T-cell (primary cell): ENCODE results near the gene SPOP. TPM values are rescaled to one million over a fixed set of nuclear protein-coding genes. Genes with fewer than 3 reads are reported as not detected.

ENCODE experiments used
- ATAC-seq, 4 experiments: fragments of 200-7000 bp in 3 of 4; fragments of 150-1000 bp in 1 of 4; cut with Tn5 transposase; replicated peaks in 1 of 4; 1 replicate in 3 of 4; 2 replicates in 1 of 4; pipeline ENCODE4 v1.10.0; 2021; ENCODE audit warnings: moderate library complexity in 3 of 4, mild to moderate bottlenecking in 2 of 4, moderate number of reproducible peaks in 1 of 4
- CTCF ChIA-PET, 2 donors: fragments of 300-600 bp; sonication (Branson Sonifier 250); formaldehyde crosslinking; loops; one replicate each; lab custom pipeline; 2022; ENCODE audit warnings: antibody characterized with exemption in 2 of 2; lab: Charles Lee
- POLR2A ChIA-PET, 2 donors: fragments of 300-600 bp; sonication (Branson Sonifier 250); formaldehyde crosslinking; loops; one replicate each; lab custom pipeline; 2022; ENCODE audit warnings: antibody characterized with exemption in 2 of 2; lab: Charles Lee
- DNase-seq, 35 experiments: peaks; one replicate each; pipeline versions ENCODE4 v3.0.0 to v3.0.0-alpha.2; 2013 to 2023
- H3K27ac ChIP-seq: one replicate; pipeline ENCODE4 v1.5.1; 2013; ENCODE audit warnings: low read length
- H3K27me3 ChIP-seq, 2 experiments: replicated peaks in 1 of 2; 1 replicate in 1 of 2; 2 replicates in 1 of 2; pipeline versions ENCODE4 v1.6.1 to v1.7.0; 2013; ENCODE audit warnings: low read length in 1 of 2, mixed read lengths in 1 of 2; ENCODE audit not compliant: control insufficient read depth in 2 of 2, insufficient read depth in 2 of 2; ENCODE audit errors: extremely low read depth in 1 of 2
- H3K36me3 ChIP-seq, 2 donors: 1 replicate in 1 of 2; 2 replicates in 1 of 2; pipeline versions ENCODE4 v1.6.1 to v1.7.0; 2013; ENCODE audit warnings: low read length in 1 of 2; ENCODE audit not compliant: control insufficient read depth in 2 of 2, insufficient read depth in 1 of 2; ENCODE audit errors: extremely low read depth in 1 of 2
- H3K4me1 ChIP-seq, 2 experiments: 1 replicate in 1 of 2; 2 replicates in 1 of 2; pipeline versions ENCODE4 v1.6.1 to v1.7.0; 2013; ENCODE audit warnings: low read length in 2 of 2, mixed read lengths in 1 of 2; ENCODE audit not compliant: insufficient read depth in 2 of 2, control insufficient read depth in 1 of 2; ENCODE audit errors: extremely low read depth in 1 of 2
- H3K4me3 ChIP-seq, 2 donors: 1 replicate in 1 of 2; 2 replicates in 1 of 2; pipeline versions ENCODE4 v1.5.1 to v1.7.0; 2013; ENCODE audit warnings: mild to moderate bottlenecking in 2 of 2, low read length in 1 of 2, moderate library complexity in 1 of 2; ENCODE audit not compliant: control insufficient read depth in 1 of 2; ENCODE audit errors: extremely low read depth in 1 of 2
- H3K9me3 ChIP-seq: 2 replicates; pipeline ENCODE4 v1.7.0; 2013
- H3K27ac Mint-ChIP-seq, 2 donors: one replicate each; pipeline ENCODE4 v1.8.0; 2020 to 2021; ENCODE audit warnings: mild to moderate bottlenecking in 2 of 2, mixed read lengths in 2 of 2
- H3K27me3 Mint-ChIP-seq, 2 donors: one replicate each; pipeline ENCODE4 v1.8.0; 2021 to 2022; ENCODE audit warnings: mixed read lengths in 2 of 2
- H3K36me3 Mint-ChIP-seq: one replicate; pipeline ENCODE4 v1.8.0; 2021; ENCODE audit warnings: mixed read lengths
- H3K4me1 Mint-ChIP-seq, 3 donors: one replicate each; pipeline ENCODE4 v1.8.0; 2020 to 2022; ENCODE audit warnings: mixed read lengths in 3 of 3, mild to moderate bottlenecking in 1 of 3
- H3K4me3 Mint-ChIP-seq, 3 donors: one replicate each; pipeline ENCODE4 v1.8.0; 2020 to 2022; ENCODE audit warnings: mild to moderate bottlenecking in 3 of 3, mixed read lengths in 3 of 3, moderate library complexity in 3 of 3
- H3K9me3 Mint-ChIP-seq, 3 donors: one replicate each; pipeline ENCODE4 v1.8.0; 2020 to 2022; ENCODE audit warnings: mixed read lengths in 3 of 3
- WGBS: methylation state at CpG from one replicate; pipeline ENCODE4 v1.1.5; 2013; ENCODE audit warnings: missing lambda C conversion rate; ENCODE audit not compliant: insufficient coverage; 5-methylcytosine and 5-hydroxymethylcytosine counted together
- total RNA-seq, 35 experiments: library from RNA in 6 of 35; stranded (reverse) in 6 of 35; fragments of 120-200 nt in 1 of 35; gene quantifications; one replicate each; pipeline versions ENCODE4 v1.2.1 to v1.2.4 and lab custom pipeline; 2013 to 2026

The SPOP gene
- total RNA-seq, 5 donors from 2014 or later (not counting 1 experiment from before 2014, with no cell fraction given) = 67.1 to 80.4 (median 71.5) TPM

- Histone ChIP-seq H3K9me3 (no peaks in the 10 kb centered on the region), H3K4me1 (peaks cover 0 to 2% of the 10 kb centered on the region in 2 experiments), H3K36me3 (peaks cover 0 to 23% of the 10 kb centered on the region in 2 donors), H3K27ac (no peak overlapping the region), H3K27me3 (no peaks in the 10 kb centered on the region), H3K4me3 (no peak overlapping the region)
- DNase-seq (no peak), ATAC-seq (no peak)
- Mint-ChIP-seq H3K27ac (no peak overlapping the region), H3K9me3 (no peaks in the 10 kb centered on the region), H3K27me3 (no peaks in the 10 kb centered on the region), H3K4me3 (no peak overlapping the region), H3K36me3 (peaks cover 19% of the 10 kb centered on the region), H3K4me1 (peaks cover 45 to 55% (median 52%) of the 10 kb centered on the region in 3 donors)
- ChIA-PET CTCF (interaction anchor here (0.5 to 0.7 kb wide), 5 partner anchors 22 to 604 kb away, joined by 3 to 11 read pairs (median 4); no protein-coding TSS in a partner anchor), POLR2A (interaction anchor here in 1 of 2 donors (0.6 to 0.8 kb wide), 2 partner anchors 8 to 79 kb away, joined by 4 to 5 read pairs; no protein-coding TSS in a partner anchor)
- WGBS = no CpG with 5 or more reads among the region's 1 CpG
Measured at GRCh38 chr17:49635121-49635520, 42.8 kb downstream of the SPOP start.

GRCh38 chr17:49634485-49634860 is 43.4 kb downstream of the SPOP start:
- ATAC-seq (no peak), DNase-seq (no peak)
- H3K9me3 Mint-ChIP-seq = no peaks in the 10 kb centered on the region
- Histone ChIP-seq H3K36me3 (peaks cover 0 to 23% of the 10 kb centered on the region in 2 donors), H3K4me3 (no peak overlapping the region), H3K4me1 (peaks cover 0 to 2% of the 10 kb centered on the region in 2 experiments), H3K27me3 (no peaks in the 10 kb centered on the region), H3K9me3 (no peaks in the 10 kb centered on the region), H3K27ac (no peak overlapping the region)
- no peak overlapping the region for H3K27ac Mint-ChIP-seq
- CTCF ChIA-PET = interaction anchor here in 1 of 2 donors (0.5 kb wide), 1 partner anchor 688 kb away, joined by 5 read pairs; no protein-coding TSS in a partner anchor
- WGBS = no CpG with 5 or more reads among the region's 1 CpG
- no peak overlapping the region for H3K4me3 Mint-ChIP-seq
- H3K36me3 Mint-ChIP-seq = peaks cover 19% of the 10 kb centered on the region
- POLR2A ChIA-PET = no interaction called here
- H3K4me1 Mint-ChIP-seq = peaks cover 52 to 61% (median 58%) of the 10 kb centered on the region in 3 donors
- H3K27me3 Mint-ChIP-seq = no peaks in the 10 kb centered on the region

GRCh38 chr17:49633762-49634484 is 44.0 kb downstream of the SPOP start:
- CTCF ChIA-PET = interaction anchor here in 1 of 2 donors (0.5 kb wide), 1 partner anchor 689 kb away, joined by 5 read pairs; no protein-coding TSS in a partner anchor
- no peak overlapping the region for H3K27ac Mint-ChIP-seq
- Histone ChIP-seq H3K4me3 (no peak overlapping the region), H3K9me3 (no peaks in the 10 kb centered on the region), H3K4me1 (peaks cover 0 to 2% of the 10 kb centered on the region in 2 experiments), H3K36me3 (peaks cover 0 to 20% of the 10 kb centered on the region in 2 donors), H3K27ac (no peak overlapping the region), H3K27me3 (no peaks in the 10 kb centered on the region)
- no peaks in the 10 kb centered on the region for H3K9me3 Mint-ChIP-seq
- no peaks in the 10 kb centered on the region for H3K27me3 Mint-ChIP-seq
- DNase-seq (no peak), ATAC-seq (no peak)
- 100% methylated on average over 1 of the region's 4 CpGs for WGBS
- H3K4me3 Mint-ChIP-seq = no peak overlapping the region
- peaks cover 53 to 63% (median 61%) of the 10 kb centered on the region in 3 donors for H3K4me1 Mint-ChIP-seq
- POLR2A ChIA-PET = no interaction called here
- peaks cover 16% of the 10 kb centered on the region for H3K36me3 Mint-ChIP-seq

- Histone ChIP-seq H3K27ac (no peak overlapping the region), H3K4me1 (peaks cover 0 to 2% of the 10 kb centered on the region in 2 experiments), H3K4me3 (no peak overlapping the region), H3K27me3 (no peaks in the 10 kb centered on the region), H3K9me3 (no peaks in the 10 kb centered on the region), H3K36me3 (peaks cover 0 to 19% of the 10 kb centered on the region in 2 donors)
- Mint-ChIP-seq H3K27ac (no peak overlapping the region), H3K36me3 (peaks cover 10% of the 10 kb centered on the region), H3K9me3 (no peaks in the 10 kb centered on the region), H3K4me3 (no peak overlapping the region), H3K4me1 (peaks cover 53 to 70% (median 63%) of the 10 kb centered on the region in 3 donors), H3K27me3 (no peaks in the 10 kb centered on the region)
- 100% methylated on average over 2 of the region's 2 CpGs for WGBS
- CTCF ChIA-PET = no interaction called here
- POLR2A ChIA-PET = no interaction called here
- DNase-seq (no peak), ATAC-seq (no peak)
Measured at GRCh38 chr17:49633250-49633649, 44.6 kb downstream of the SPOP start.

GRCh38 chr17:49632201-49632600 is 45.7 kb downstream of the SPOP start:
- no peak overlapping the region for H3K27ac Mint-ChIP-seq
- Histone ChIP-seq H3K9me3 (no peaks in the 10 kb centered on the region), H3K27me3 (no peaks in the 10 kb centered on the region), H3K36me3 (peaks cover 0 to 19% of the 10 kb centered on the region in 2 donors), H3K4me3 (no peak overlapping the region), H3K27ac (no peak overlapping the region), H3K4me1 (peaks cover 0 to 2% of the 10 kb centered on the region in 2 experiments)
- no peaks in the 10 kb centered on the region for H3K9me3 Mint-ChIP-seq
- no CpG with 5 or more reads among the region's 4 CpGs for WGBS
- H3K27me3 Mint-ChIP-seq = no peaks in the 10 kb centered on the region
- CTCF ChIA-PET = interaction anchor here in 1 of 2 donors (0.5 to 0.7 kb wide), 2 partner anchors 19 to 103 kb away, joined by 3 read pairs; no protein-coding TSS in a partner anchor
- ATAC-seq = no peak
- no peak for DNase-seq
- H3K4me1 Mint-ChIP-seq = peaks cover 58 to 70% (median 64%) of the 10 kb centered on the region in 3 donors
- POLR2A ChIA-PET = interaction anchor here (0.6 to 0.7 kb wide), 2 partner anchors 16 to 218 kb away, joined by 3 to 5 read pairs; no protein-coding TSS in a partner anchor
- H3K4me3 Mint-ChIP-seq = no peak overlapping the region
- H3K36me3 Mint-ChIP-seq = peaks cover 7% of the 10 kb centered on the region

GRCh38 chr17:49631496-49631895 is 46.4 kb downstream of the SPOP start:
- Mint-ChIP-seq H3K27ac (peak overlapping the region in 1 of 2 donors; percentile 65), H3K4me3 (no peak overlapping the region), H3K36me3 (peaks cover 7% of the 10 kb centered on the region), H3K27me3 (no peaks in the 10 kb centered on the region), H3K9me3 (no peaks in the 10 kb centered on the region), H3K4me1 (peaks cover 59 to 66% (median 64%) of the 10 kb centered on the region in 3 donors)
- no peak overlapping the region for H3K27ac ChIP-seq
- H3K36me3 ChIP-seq = peaks cover 0 to 16% of the 10 kb centered on the region in 2 donors
- POLR2A ChIA-PET = no interaction called here
- H3K4me3 ChIP-seq = no peak overlapping the region
- DNase-seq (no peak), ATAC-seq (no peak)
- H3K9me3 ChIP-seq = no peaks in the 10 kb centered on the region
- peaks cover 0 to 2% of the 10 kb centered on the region in 2 experiments for H3K4me1 ChIP-seq
- CTCF ChIA-PET = interaction anchor here in 1 of 2 donors (1.0 kb wide), 1 partner anchor 73 kb away, joined by 10 read pairs; no protein-coding TSS in a partner anchor
- H3K27me3 ChIP-seq = no peaks in the 10 kb centered on the region
- 89% methylated on average over 1 of the region's 1 CpG for WGBS
